HCT116 (cell line): Measurements from ENCODE around the gene MEIS1. TPM values are rescaled to one million over a fixed set of nuclear protein-coding genes. Genes with fewer than 3 reads are reported as not detected.

ENCODE experiments used
- ATAC-seq: fragments of 200-7000 bp; cut with Tn5 transposase; 2 replicates; pipeline ENCODE4 v1.9.1; 2020; ENCODE audit warnings: mild to moderate bottlenecking, moderate library complexity
- BruUV-seq: library from RNA; stranded (reverse); fragments of 400-500 nt; replicated peaks from 2 replicates; lab custom pipeline; 2021; lab: Mats Ljungman, UMichigan
- CTCF ChIA-PET: fragments of 300-600 bp; sonication (Branson Sonifier 250); formaldehyde crosslinking; loops from one replicate; lab custom pipeline; 2021; ENCODE audit warnings: antibody characterized with exemption; lab: Charles Lee
- POLR2A ChIA-PET: fragments of 300-600, 350-600 bp; sonication (Branson Sonifier 250); formaldehyde crosslinking; loops from one replicate; lab custom pipeline; 2021; ENCODE audit warnings: antibody characterized with exemption; lab: Charles Lee
- RAD21 ChIA-PET, 2 experiments: fragments of 300-600 bp; sonication (Branson Sonifier 250); formaldehyde crosslinking; loops; one replicate each; lab custom pipeline; 2023; ENCODE audit warnings: low total read pairs in 2 of 2; ENCODE audit not compliant: uncharacterized antibody in 2 of 2, unreplicated experiment in 2 of 2, low non-redundant PET in 1 of 2; lab: Charles Lee
- DNase-seq: peaks from one replicate; pipeline ENCODE4 v3.0.0-alpha.2; 2010; ENCODE audit warnings: low read depth, low spot score
- H2AFZ ChIP-seq: fragments of 200-600 bp; shearing (Covaris generic), sonication (generic); 2 replicates; pipeline ENCODE4 v1.6.1; 2017; ENCODE audit warnings: low read depth, mixed run types, mixed read lengths, antibody characterized with exemption, low read length; ENCODE audit not compliant: poor library complexity, severe bottlenecking
- H3K27ac ChIP-seq: 2 replicates; pipeline ENCODE4 v1.5.1; 2012; ENCODE audit warnings: low read depth, low read length
- H3K27me3 ChIP-seq: fragments of 200-600 bp; sonication (generic); 2 replicates; pipeline ENCODE4 v1.6.1; 2016; ENCODE audit warnings: mixed run types, low read length, mixed read lengths; ENCODE audit not compliant: insufficient read depth
- H3K36me3 ChIP-seq, 2 experiments: fragments of 200-500 bp in 1 of 2; fragments of 200-600 bp in 1 of 2; sonication (Bioruptor generic) in 1 of 2; sonication (generic) in 1 of 2; 2 replicates each; pipeline versions ENCODE4 v1.5.1 to v1.6.1; 2014 to 2016; ENCODE audit warnings: low read length in 2 of 2, inconsistent platforms in 1 of 2, mixed read lengths in 1 of 2, mixed run types in 1 of 2; ENCODE audit not compliant: insufficient read depth in 2 of 2, control insufficient read depth in 1 of 2
- H3K4me1 ChIP-seq, 2 experiments: fragments of 200-600 bp in 1 of 2; sonication (generic) in 1 of 2; 2 replicates each; pipeline versions ENCODE4 v1.5.1 to v1.6.1; 2012 to 2017; ENCODE audit warnings: low read length in 2 of 2, inconsistent platforms in 1 of 2, mild to moderate bottlenecking in 1 of 2, mixed read lengths in 1 of 2, mixed run types in 1 of 2, moderate library complexity in 1 of 2; ENCODE audit not compliant: insufficient read depth in 2 of 2, control insufficient read depth in 1 of 2
- H3K4me2 ChIP-seq: fragments of 200-600 bp; sonication (generic); 2 replicates; pipeline ENCODE4 v1.6.1; 2017; ENCODE audit warnings: mixed run types, low read length, mixed read lengths
- H3K4me3 ChIP-seq, 2 experiments: fragments of 200-600 bp in 1 of 2; sonication (generic) in 1 of 2; replicated peaks in 1 of 2; 2 replicates each; pipeline ENCODE4 v1.5.1; 2011 to 2016; ENCODE audit warnings: low read length in 2 of 2, control low read depth in 1 of 2, low read depth in 1 of 2, mild to moderate bottlenecking in 1 of 2, mixed read lengths in 1 of 2, mixed run types in 1 of 2
- H3K79me2 ChIP-seq: fragments of 200-600 bp; sonication (generic); 2 replicates; pipeline ENCODE4 v1.6.1; 2017; ENCODE audit warnings: mild to moderate bottlenecking, mixed run types, low read length, moderate library complexity, mixed read lengths; ENCODE audit not compliant: insufficient read depth
- H3K9ac ChIP-seq: fragments of 200-600 bp; sonication (generic); 2 replicates; pipeline ENCODE4 v1.6.1; 2016; ENCODE audit warnings: low read length, mixed read lengths
- H3K9me2 ChIP-seq: fragments of 200-600 bp; sonication (generic), shearing (Covaris generic); 2 replicates; pipeline ENCODE4 v1.6.1; 2017; ENCODE audit warnings: mixed run types, mild to moderate bottlenecking, moderate library complexity; ENCODE audit not compliant: insufficient read depth
- H3K9me3 ChIP-seq, 2 experiments: fragments of 200-500 bp in 1 of 2; fragments of 200-600 bp in 1 of 2; sonication (Bioruptor generic) in 1 of 2; sonication (generic) in 1 of 2; 2 replicates each; pipeline ENCODE4 v1.6.1; 2014 to 2017; ENCODE audit warnings: low read length in 2 of 2, mixed read lengths in 2 of 2, inconsistent platforms in 1 of 2, low read depth in 1 of 2, mild to moderate bottlenecking in 1 of 2, mixed run types in 1 of 2, moderate library complexity in 1 of 2; ENCODE audit not compliant: control insufficient read depth in 1 of 2, insufficient read depth in 1 of 2
- H4K20me1 ChIP-seq: fragments of 200-600 bp; sonication (generic), shearing (Covaris generic); 2 replicates; pipeline ENCODE4 v1.6.1; 2017; ENCODE audit warnings: mixed run types, mild to moderate bottlenecking, moderate library complexity; ENCODE audit not compliant: insufficient read depth
- EGR1 ChIP-seq: IDR thresholded peaks from 2 replicates; pipeline ENCODE4 v1.6.1; 2012; ENCODE audit warnings: low read depth
- EZH2 ChIP-seq: fragments of 200-600 bp; sonication (generic); IDR thresholded peaks from 2 replicates; pipeline ENCODE4 v1.6.1; 2017; ENCODE audit warnings: antibody characterized with exemption, mixed run types
- FOSL1 ChIP-seq: IDR thresholded peaks from 2 replicates; pipeline ENCODE4 v1.6.1; 2012; ENCODE audit warnings: low read depth
- JUND ChIP-seq: IDR thresholded peaks from 2 replicates; pipeline ENCODE4 v1.6.1; 2012
- POLR2A ChIP-seq: IDR thresholded peaks from 2 replicates; pipeline ENCODE4 v1.7.0; 2011; ENCODE audit warnings: borderline replicate concordance; ENCODE audit not compliant: insufficient read depth, insufficient read length; ENCODE audit errors: extremely low read depth
- REST ChIP-seq: IDR thresholded peaks from 2 replicates; pipeline ENCODE4 v1.6.1; 2012; ENCODE audit warnings: low read depth
- SIN3A ChIP-seq: IDR thresholded peaks from 2 replicates; pipeline ENCODE4 v1.6.1; 2012; ENCODE audit warnings: low read depth
- TCF7L2 ChIP-seq: IDR thresholded peaks from 2 replicates; pipeline ENCODE4 v1.7.0; 2011; ENCODE audit warnings: borderline replicate concordance, inconsistent platforms; ENCODE audit not compliant: insufficient read depth, insufficient read length; ENCODE audit errors: extremely low read depth
- ZBTB33 ChIP-seq: IDR thresholded peaks from 2 replicates; pipeline ENCODE4 v1.6.1; 2011; ENCODE audit warnings: mild to moderate bottlenecking, low read length, moderate library complexity; ENCODE audit not compliant: insufficient replicate concordance; ENCODE audit errors: extremely low read depth
- ZFX ChIP-seq: fragments of 450-650 bp; IDR thresholded peaks from 2 replicates; pipeline ENCODE4 v1.6.1; 2017
- intact Hi-C: fragments of 100-400 bp; cut with micrococcal nuclease; formaldehyde crosslinking; loops from 2 replicates; pipeline ENCODE4 v1.10.0; 2022
- total RNA-seq: library from RNA; stranded (reverse); gene quantifications from one replicate; pipeline ENCODE4 v1.2.1, GENCODE V29; 2021; ENCODE audit not compliant: unreplicated experiment

Gene MEIS1
- total RNA-seq, 1 experiment from 2014 or later: 0.32 TPM

GRCh38 chr2:66477135-66477842, 42.4 kb downstream of the MEIS1 start:
- CTCF ChIA-PET: no interaction called here
- no TSS peak for BruUV-seq
- no peak for ATAC-seq

More at GRCh38 chr2:66477135-66477842, 42.4 kb downstream of the MEIS1 start:
- no peaks in the 10 kb centered on the region for H3K9me2 ChIP-seq
- no peak for DNase-seq
- ChIA-PET POLR2A (no interaction called here), RAD21 (no interaction called here)
- H3K27ac ChIP-seq: no peak overlapping the region
- no peaks in the 10 kb centered on the region for H3K4me1 ChIP-seq
- no peak overlapping the region for H2AFZ ChIP-seq
- no peaks in the 10 kb centered on the region for H3K79me2 ChIP-seq
- no peak for TF ChIP-seq ZBTB33
- no peak for TF ChIP-seq EGR1
- no peak for TF ChIP-seq JUND
- no peak for TF ChIP-seq EZH2
- no peak for TF ChIP-seq TCF7L2
- no peak for TF ChIP-seq POLR2A
- TF ChIP-seq ZFX: no peak
- no peak for TF ChIP-seq REST
- TF ChIP-seq FOSL1: no peak
- no peak for TF ChIP-seq SIN3A
- H3K36me3 ChIP-seq: no peaks in the 10 kb centered on the region
- H3K4me3 ChIP-seq: no peak overlapping the region
- no peaks in the 10 kb centered on the region; a peak in 2 of 4 replicates for H3K9me3 ChIP-seq
- intact Hi-C loops: no loop called here
- no peaks in the 10 kb centered on the region for H4K20me1 ChIP-seq
- H3K27me3 ChIP-seq: no peaks in the 10 kb centered on the region
- H3K9ac ChIP-seq: no peak overlapping the region
- H3K4me2 ChIP-seq: no peak overlapping the region
